Tibial artery (tissue), 4 donors: Measurements from ENCODE around the gene ATRNL1.
"Not testable (repeated sequence)": the region's sequence is repeated elsewhere in the genome, so short reads cannot be mapped to it uniquely, and the experiment has no call there.

ENCODE experiments used
- DNase-seq, 2 donors: peaks; one replicate each; pipeline ENCODE4 v3.0.0-alpha.2; 2019
- H3K27ac ChIP-seq, 2 donors: fragments of 200-600 bp; sonication (generic) in 1 of 2; 1 replicate in 1 of 2; 2 replicates in 1 of 2; pipeline ENCODE4 v1.5.1; 2018 to 2019; ENCODE audit warnings: mild to moderate bottlenecking in 1 of 2
- H3K27me3 ChIP-seq, 2 donors: fragments of 200-600 bp; sonication (generic) in 1 of 2; one replicate each; pipeline versions ENCODE4 v1.5.1 to v1.6.0; 2016 to 2019
- H3K36me3 ChIP-seq, 3 donors: fragments of 200-600 bp; sonication (generic) in 2 of 3; one replicate each; pipeline ENCODE4 v1.5.1; 2016 to 2019; ENCODE audit warnings: mild to moderate bottlenecking in 2 of 3
- H3K4me1 ChIP-seq, 4 donors: fragments of 200-600 bp; sonication (generic) in 2 of 4; 1 replicate in 3 of 4; 2 replicates in 1 of 4; pipeline ENCODE4 v1.5.1; 2016 to 2019
- H3K4me3 ChIP-seq, 2 donors: fragments of 200-600 bp; sonication (generic) in 1 of 2; 1 replicate in 1 of 2; 2 replicates in 1 of 2; pipeline ENCODE4 v1.5.1; 2018 to 2019; ENCODE audit warnings: mild to moderate bottlenecking in 2 of 2
- H3K9me3 ChIP-seq, 3 donors: fragments of 200-600 bp; sonication (generic) in 1 of 3; one replicate each; pipeline ENCODE4 v1.5.1; 2016 to 2019
- CTCF ChIP-seq, 2 experiments: fragments of 200-600 bp in 1 of 2; fragments of 450-650 bp in 1 of 2; IDR thresholded peaks; one replicate each; pipeline ENCODE4 v1.5.1; 2017 to 2019; ENCODE audit warnings: antibody characterized with exemption in 2 of 2, mild to moderate bottlenecking in 1 of 2, moderate library complexity in 1 of 2
- intact Hi-C: fragments of 100-400 bp; cut with DNase I; formaldehyde crosslinking; loops from one replicate; pipeline ENCODE4 v1.15.0; 2023; ENCODE audit warnings: low total_unique reads

Gene ATRNL1

GRCh38 chr10:115173915-115174443, 80.8 kb downstream of the ATRNL1 start:
- Histone ChIP-seq H3K27me3 (no peaks in the 10 kb centered on the region), H3K9me3 (no peaks in the 10 kb centered on the region), H3K27ac (no peak overlapping the region), H3K36me3 (no peaks in the 10 kb centered on the region), H3K4me3 (no peak overlapping the region), H3K4me1 (no peaks in the 10 kb centered on the region)
- intact Hi-C loops = no loop called here
- TF ChIP-seq CTCF (IDR thresholded peaks at IDR 0.05) = no peak
- no peak for DNase-seq

- H3K9me3 ChIP-seq, intact Hi-C loops, H3K4me3 ChIP-seq, H3K27ac ChIP-seq, H3K27me3 ChIP-seq, H3K36me3 ChIP-seq, DNase-seq, H3K4me1 ChIP-seq: not testable (repeated sequence)
Measured at GRCh38 chr10:115207276-115207675, 114.1 kb downstream of the ATRNL1 start.

- TF ChIP-seq CTCF (IDR thresholded peaks at IDR 0.05) = no peak
- no peaks in the 10 kb centered on the region for H3K36me3 ChIP-seq
- H3K4me1 ChIP-seq = no peaks in the 10 kb centered on the region
- H3K4me3 ChIP-seq = no peak overlapping the region
- no peak overlapping the region for H3K27ac ChIP-seq
- intact Hi-C loops = no loop called here
- no peaks in the 10 kb centered on the region for H3K9me3 ChIP-seq
- DNase-seq = no peak
- no peaks in the 10 kb centered on the region for H3K27me3 ChIP-seq
Measured at GRCh38 chr10:115209133-115209532, 116.0 kb downstream of the ATRNL1 start.

DNA sequence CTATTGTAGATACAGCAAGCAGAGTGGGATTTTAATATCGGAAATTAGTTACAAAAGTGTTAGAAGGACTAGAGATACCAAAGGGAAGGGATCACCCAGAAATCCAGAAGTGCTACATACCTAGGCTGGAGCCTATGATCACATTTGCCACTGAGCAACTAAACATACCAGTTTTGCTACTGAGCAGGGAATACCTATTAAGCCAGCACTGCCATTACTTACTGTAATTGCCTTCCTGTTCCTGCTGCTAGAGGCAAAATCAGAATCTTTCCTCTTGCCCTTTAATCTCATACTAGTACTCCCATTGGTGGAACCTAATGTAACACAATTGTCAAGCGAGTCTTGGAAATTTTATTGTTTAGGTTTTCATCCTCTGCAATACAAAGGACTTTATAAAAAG, 121.7 kb downstream of the ATRNL1 start:
- H3K4me3 ChIP-seq = no peak overlapping the region
- no peaks in the 10 kb centered on the region for H3K36me3 ChIP-seq
- H3K27me3 ChIP-seq = no peaks in the 10 kb centered on the region
- H3K27ac ChIP-seq = no peak overlapping the region
- intact Hi-C loops = no loop called here
- no peaks in the 10 kb centered on the region for H3K9me3 ChIP-seq
- DNase-seq = no peak
- H3K4me1 ChIP-seq = no peaks in the 10 kb centered on the region
- TF ChIP-seq CTCF (IDR thresholded peaks at IDR 0.05) = no peak

GRCh38 chr10:115219203-115219602, 126.0 kb downstream of the ATRNL1 start:
- intact Hi-C loops = no loop called here
- TF ChIP-seq CTCF (IDR thresholded peaks at IDR 0.05) = no peak
- Histone ChIP-seq H3K27ac (no peak overlapping the region), H3K4me3 (no peak overlapping the region), H3K27me3 (no peaks in the 10 kb centered on the region), H3K9me3 (no peaks in the 10 kb centered on the region), H3K36me3 (no peaks in the 10 kb centered on the region), H3K4me1 (no peaks in the 10 kb centered on the region)
- no peak for DNase-seq

GRCh38 chr10:115222039-115222438, 128.9 kb downstream of the ATRNL1 start:
- Histone ChIP-seq H3K9me3 (no peaks in the 10 kb centered on the region), H3K4me1 (no peaks in the 10 kb centered on the region), H3K36me3 (no peaks in the 10 kb centered on the region), H3K27me3 (no peaks in the 10 kb centered on the region), H3K4me3 (no peak overlapping the region), H3K27ac (no peak overlapping the region)
- intact Hi-C loops = no loop called here
- no peak for DNase-seq
- TF ChIP-seq CTCF (IDR thresholded peaks at IDR 0.05) = no peak
